Chondrocyte (in vitro differentiated cells): ENCODE measurements around the gene FTCD. TPM values are rescaled to one million over a fixed set of nuclear protein-coding genes. Genes with fewer than 3 reads are reported as not detected.
A peak's percentile ranks its signal among the peaks of the same experiment; 100 is the strongest.

Experiments used
- DNase-seq: peaks from one replicate; pipeline ENCODE4 v3.0.0; 2021; ENCODE audit warnings: mixed read lengths, low spot score
- H3K27ac Mint-ChIP-seq: one replicate; pipeline ENCODE4 v1.8.0; 2021; ENCODE audit warnings: mild to moderate bottlenecking, moderate library complexity, mixed read lengths; ENCODE audit not compliant: unreplicated experiment
- H3K27me3 Mint-ChIP-seq: 2 replicates; pipeline ENCODE4 v1.8.0; 2021; ENCODE audit warnings: low read depth, mixed read lengths
- H3K36me3 Mint-ChIP-seq: 2 replicates; pipeline ENCODE4 v1.8.0; 2021; ENCODE audit warnings: low read depth, mixed read lengths
- H3K4me1 Mint-ChIP-seq: 2 replicates; pipeline ENCODE4 v1.8.0; 2021; ENCODE audit warnings: low read depth, mild to moderate bottlenecking, mixed read lengths
- H3K4me3 Mint-ChIP-seq: one replicate; pipeline ENCODE4 v1.8.0; 2021; ENCODE audit warnings: mild to moderate bottlenecking, moderate library complexity, mixed read lengths; ENCODE audit not compliant: unreplicated experiment
- H3K9me3 Mint-ChIP-seq: 2 replicates; pipeline ENCODE4 v1.8.0; 2021; ENCODE audit warnings: low read depth, mixed read lengths
- total RNA-seq: library from RNA; stranded (reverse); gene quantifications from 3 replicates; pipeline ENCODE4 v1.2.1, GENCODE V29; 2021
- TF ChIP-seq, protein P1 (sequence below): fragments of 200-600 bp; sonication (generic); IDR thresholded peaks from 2 replicates; pipeline ENCODE4 v1.5.0; 2021; ENCODE audit warnings: antibody characterized with exemption, mild to moderate bottlenecking, moderate library complexity

FTCD gene
- total RNA-seq, 1 donor from 2014 or later = 1.7 TPM

- H3K4me1 Mint-ChIP-seq = peaks cover 8% of the 10 kb centered on the region
- H3K27ac Mint-ChIP-seq = no peak overlapping the region
- peak; percentile 81 for DNase-seq
- H3K9me3 Mint-ChIP-seq = no peaks in the 10 kb centered on the region
- no peak overlapping the region for H3K4me3 Mint-ChIP-seq
- TF ChIP-seq, protein P1, sequence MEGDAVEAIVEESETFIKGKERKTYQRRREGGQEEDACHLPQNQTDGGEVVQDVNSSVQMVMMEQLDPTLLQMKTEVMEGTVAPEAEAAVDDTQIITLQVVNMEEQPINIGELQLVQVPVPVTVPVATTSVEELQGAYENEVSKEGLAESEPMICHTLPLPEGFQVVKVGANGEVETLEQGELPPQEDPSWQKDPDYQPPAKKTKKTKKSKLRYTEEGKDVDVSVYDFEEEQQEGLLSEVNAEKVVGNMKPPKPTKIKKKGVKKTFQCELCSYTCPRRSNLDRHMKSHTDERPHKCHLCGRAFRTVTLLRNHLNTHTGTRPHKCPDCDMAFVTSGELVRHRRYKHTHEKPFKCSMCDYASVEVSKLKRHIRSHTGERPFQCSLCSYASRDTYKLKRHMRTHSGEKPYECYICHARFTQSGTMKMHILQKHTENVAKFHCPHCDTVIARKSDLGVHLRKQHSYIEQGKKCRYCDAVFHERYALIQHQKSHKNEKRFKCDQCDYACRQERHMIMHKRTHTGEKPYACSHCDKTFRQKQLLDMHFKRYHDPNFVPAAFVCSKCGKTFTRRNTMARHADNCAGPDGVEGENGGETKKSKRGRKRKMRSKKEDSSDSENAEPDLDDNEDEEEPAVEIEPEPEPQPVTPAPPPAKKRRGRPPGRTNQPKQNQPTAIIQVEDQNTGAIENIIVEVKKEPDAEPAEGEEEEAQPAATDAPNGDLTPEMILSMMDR = no peak
- peaks cover 29% of the 10 kb centered on the region for H3K36me3 Mint-ChIP-seq
- no peaks in the 10 kb centered on the region for H3K27me3 Mint-ChIP-seq
These were observed 36.2 kb downstream of the FTCD start for GRCh38 chr21:46119144-46119636.

- Mint-ChIP-seq H3K27me3 (no peaks in the 10 kb centered on the region), H3K9me3 (no peaks in the 10 kb centered on the region), H3K36me3 (peaks cover 32% of the 10 kb centered on the region), H3K4me3 (no peak overlapping the region), H3K4me1 (peaks cover 8% of the 10 kb centered on the region), H3K27ac (no peak overlapping the region)
- DNase-seq = peak; percentile 88
- TF ChIP-seq, protein P1 = no peak
These were observed 36.8 kb downstream of the FTCD start for GRCh38 chr21:46118316-46119143.

DNA sequence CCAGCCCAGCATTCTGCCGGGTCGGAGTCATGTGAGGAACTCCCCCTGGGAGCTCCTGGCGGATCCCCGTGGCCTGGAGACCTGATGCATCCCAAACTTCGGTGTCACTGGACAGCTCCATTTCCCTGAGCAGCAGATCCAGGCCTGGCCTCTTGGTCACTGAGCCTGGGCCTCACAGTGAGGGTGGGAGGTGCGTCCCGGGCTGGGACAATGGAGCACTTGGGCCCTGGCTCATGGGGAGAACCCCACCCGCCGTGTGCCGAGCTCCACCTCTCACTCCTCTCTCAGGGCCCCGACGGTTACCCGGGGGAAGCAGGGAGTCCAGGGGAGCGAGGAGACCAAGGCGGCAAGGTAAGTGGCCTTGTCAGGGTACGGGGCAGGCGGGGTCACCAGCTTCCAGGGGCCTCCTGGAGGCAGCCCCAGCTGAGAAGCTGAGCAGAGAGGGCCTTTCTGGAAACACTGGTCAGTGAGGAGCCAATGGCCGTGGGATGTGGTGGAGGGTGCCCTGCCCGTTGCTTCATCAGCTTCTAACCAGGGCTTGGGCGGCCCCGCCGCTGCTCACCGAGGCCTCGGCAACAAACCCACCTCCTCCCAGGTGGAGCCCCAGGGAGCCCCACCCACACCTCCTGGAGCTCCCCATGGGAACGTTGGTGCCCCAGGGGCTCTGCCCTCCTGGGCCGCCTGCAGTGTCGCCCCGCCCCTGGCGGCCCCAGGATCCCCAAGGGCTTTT lies 37.6 kb downstream of the FTCD start:
- Mint-ChIP-seq H3K4me3 (no peak overlapping the region), H3K4me1 (peaks cover 8% of the 10 kb centered on the region), H3K36me3 (peaks cover 32% of the 10 kb centered on the region), H3K27me3 (no peaks in the 10 kb centered on the region), H3K27ac (no peak overlapping the region), H3K9me3 (no peaks in the 10 kb centered on the region)
- peak; percentile 90 for DNase-seq
- TF ChIP-seq, protein P1 = no peak

DNA sequence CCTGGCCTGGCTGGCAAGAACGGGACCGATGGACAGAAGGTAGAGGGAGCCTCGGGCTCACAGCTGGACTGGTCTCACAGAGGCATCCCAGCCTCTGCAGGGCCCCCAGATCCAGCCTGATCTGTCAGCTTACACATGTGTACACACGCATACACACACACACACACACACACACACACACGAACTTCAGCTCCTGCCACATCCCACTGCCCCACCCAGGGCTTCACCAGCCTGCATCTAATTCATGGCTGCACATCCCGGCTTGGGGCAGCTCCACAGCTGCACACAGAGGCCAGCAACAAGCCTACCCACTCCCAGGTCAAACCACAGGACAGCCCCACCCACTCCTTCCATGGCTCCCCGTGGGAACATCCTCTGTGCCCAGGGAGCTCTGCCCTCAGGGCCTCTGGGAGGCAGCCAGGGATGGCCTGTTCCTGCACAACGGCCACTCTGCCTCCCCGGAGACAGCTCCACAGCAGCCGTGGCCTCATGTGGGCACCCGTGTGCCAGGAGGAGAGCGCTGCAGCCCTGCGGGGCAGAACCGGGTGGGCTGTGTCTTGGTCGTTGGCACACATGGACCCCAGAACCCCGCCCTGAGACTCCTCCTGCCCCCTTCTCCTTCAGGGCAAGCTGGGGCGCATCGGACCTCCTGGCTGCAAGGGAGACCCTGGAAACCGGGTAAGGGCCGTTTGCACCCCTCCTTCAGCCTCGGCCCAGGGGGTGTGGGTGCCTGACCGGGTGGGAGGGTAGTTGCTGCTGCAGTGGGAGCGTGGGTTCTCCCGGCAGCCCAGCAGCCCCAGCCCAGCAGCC lies 38.4 kb downstream of the FTCD start:
- H3K4me3 Mint-ChIP-seq = peak overlapping the region; percentile 19
- peak overlapping the region; percentile 22 for H3K27ac Mint-ChIP-seq
- H3K9me3 Mint-ChIP-seq = no peaks in the 10 kb centered on the region
- H3K27me3 Mint-ChIP-seq = no peaks in the 10 kb centered on the region
- peak; percentile 93 for DNase-seq
- H3K36me3 Mint-ChIP-seq = peaks cover 26% of the 10 kb centered on the region
- H3K4me1 Mint-ChIP-seq = peaks cover 5% of the 10 kb centered on the region
- TF ChIP-seq, protein P1 = no peak
